Bronchial epithelial cell (primary cell): ENCODE results near the gene C19orf85. TPM values are rescaled to one million over a fixed set of nuclear protein-coding genes. Genes with fewer than 3 reads are reported as not detected.
"Not testable (repeated sequence)": the region's sequence is repeated elsewhere in the genome, so short reads cannot be mapped to it uniquely, and the experiment has no call there.

ENCODE experiments used
- DNase-seq: peaks from one replicate; pipeline ENCODE4 v3.0.0-alpha.2; 2010; ENCODE audit warnings: low read depth
- FAIRE-seq: peaks from 2 replicates; lab custom pipeline; 2011; peaks lifted over from hg19 to GRCh38; lab: Jason Lieb, UNC
- H3K27me3 ChIP-seq: 2 replicates; pipeline ENCODE4 v1.5.1; 2011; ENCODE audit warnings: low read length; ENCODE audit not compliant: control insufficient read depth, insufficient read depth
- H3K36me3 ChIP-seq: 2 replicates; pipeline ENCODE4 v1.5.1; 2011; ENCODE audit warnings: low read length; ENCODE audit not compliant: control insufficient read depth, insufficient read depth
- H3K4me3 ChIP-seq: 2 replicates; pipeline ENCODE4 v1.5.1; 2011; ENCODE audit warnings: mild to moderate bottlenecking, low read depth, low read length, control low read depth
- CTCF ChIP-seq: IDR thresholded peaks from 2 replicates; pipeline ENCODE4 v1.5.1; 2011; ENCODE audit warnings: mild to moderate bottlenecking, moderate library complexity, low read length, control low read depth, inconsistent platforms; ENCODE audit not compliant: insufficient read depth, severe bottlenecking
- total RNA-seq: library from RNA; depleted of rRNA; stranded (reverse); fragments of >200 nt; gene quantifications from 2 replicates; pipeline ENCODE4 v1.2.1, GENCODE V29; 2014

Gene C19orf85
- total RNA-seq, 1 donor from 2014 or later, result not detected

- H3K4me3 ChIP-seq, result no peak overlapping the region
- no peak for FAIRE-seq
- DNase-seq, result no peak
- no peaks in the 10 kb centered on the region for H3K27me3 ChIP-seq
- no peaks in the 10 kb centered on the region for H3K36me3 ChIP-seq
- TF ChIP-seq CTCF, result no peak
Measured at GRCh38 chr19:55502197-55502952, 37.8 kb upstream of the C19orf85 start.

- no peak for DNase-seq
Measured at GRCh38 chr19:55500368-55500952, 35.9 kb upstream of the C19orf85 start.

GRCh38 chr19:55498246-55498840, 33.8 kb upstream of the C19orf85 start:
- H3K4me3 ChIP-seq, result no peak overlapping the region
- H3K36me3 ChIP-seq, result no peaks in the 10 kb centered on the region
- no peaks in the 10 kb centered on the region for H3K27me3 ChIP-seq
- DNase-seq, result no peak
- FAIRE-seq, result no peak
- TF ChIP-seq CTCF, result no peak

More at GRCh38 chr19:55500368-55500952, 35.9 kb upstream of the C19orf85 start:
- Histone ChIP-seq H3K4me3 (no peak overlapping the region), H3K36me3 (no peaks in the 10 kb centered on the region), H3K27me3 (no peaks in the 10 kb centered on the region)
- TF ChIP-seq CTCF, result no peak
- FAIRE-seq, result no peak

- DNase-seq (no peak), FAIRE-seq (no peak)
- Histone ChIP-seq H3K4me3 (no peak overlapping the region), H3K36me3 (no peaks in the 10 kb centered on the region), H3K27me3 (no peaks in the 10 kb centered on the region)
- TF ChIP-seq CTCF, result no peak
Measured at GRCh38 chr19:55497763-55498162, 33.2 kb upstream of the C19orf85 start.

- H3K27me3 ChIP-seq, FAIRE-seq, DNase-seq, H3K4me3 ChIP-seq, H3K36me3 ChIP-seq: not testable (repeated sequence)
Measured at GRCh38 chr19:55496820-55497219, 32.3 kb upstream of the C19orf85 start.

- Histone ChIP-seq H3K4me3 (no peak overlapping the region), H3K27me3 (peaks cover 3% of the 10 kb centered on the region), H3K36me3 (no peaks in the 10 kb centered on the region)
- DNase-seq, result no peak
- no peak for FAIRE-seq
- no peak for TF ChIP-seq CTCF
Measured at GRCh38 chr19:55495646-55496349, 31.2 kb upstream of the C19orf85 start.
